ENCODE measurements around the gene FOXO4.

GRCh38 chrX:71143508-71143907, 47.9 kb downstream of the FOXO4 start:
- TF ChIP-seq, protein P1, sequence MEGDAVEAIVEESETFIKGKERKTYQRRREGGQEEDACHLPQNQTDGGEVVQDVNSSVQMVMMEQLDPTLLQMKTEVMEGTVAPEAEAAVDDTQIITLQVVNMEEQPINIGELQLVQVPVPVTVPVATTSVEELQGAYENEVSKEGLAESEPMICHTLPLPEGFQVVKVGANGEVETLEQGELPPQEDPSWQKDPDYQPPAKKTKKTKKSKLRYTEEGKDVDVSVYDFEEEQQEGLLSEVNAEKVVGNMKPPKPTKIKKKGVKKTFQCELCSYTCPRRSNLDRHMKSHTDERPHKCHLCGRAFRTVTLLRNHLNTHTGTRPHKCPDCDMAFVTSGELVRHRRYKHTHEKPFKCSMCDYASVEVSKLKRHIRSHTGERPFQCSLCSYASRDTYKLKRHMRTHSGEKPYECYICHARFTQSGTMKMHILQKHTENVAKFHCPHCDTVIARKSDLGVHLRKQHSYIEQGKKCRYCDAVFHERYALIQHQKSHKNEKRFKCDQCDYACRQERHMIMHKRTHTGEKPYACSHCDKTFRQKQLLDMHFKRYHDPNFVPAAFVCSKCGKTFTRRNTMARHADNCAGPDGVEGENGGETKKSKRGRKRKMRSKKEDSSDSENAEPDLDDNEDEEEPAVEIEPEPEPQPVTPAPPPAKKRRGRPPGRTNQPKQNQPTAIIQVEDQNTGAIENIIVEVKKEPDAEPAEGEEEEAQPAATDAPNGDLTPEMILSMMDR (IDR thresholded peaks at IDR 0.05), result no peak
- no peak for TF ChIP-seq POLR2A (IDR thresholded peaks at IDR 0.05)
